ENCODE measurements around the gene GRAMD1A. TPM values are rescaled to one million over a fixed set of nuclear protein-coding genes. Genes with fewer than 3 reads are reported as not detected.

Gene GRAMD1A
- total and polyA plus RNA-seq, 9 of the 15 experiments (the other 6 are each of a cell fraction or from before 2014, with no cell fraction given): 1.4 to 63.8 (median 38.5) TPM

GRCh38 chr19:35030257-35031071 is 30.3 kb downstream of the GRAMD1A start, which contains the start of gene SCN1B (continued):
- TF ChIP-seq ZNF449 (CRISPR knock-in tag; IDR thresholded peaks at IDR 0.05): no peak
- no peak for TF ChIP-seq HMBOX1 (IDR thresholded peaks at IDR 0.05)
- TF ChIP-seq PBX2 (CRISPR knock-in tag; IDR thresholded peaks at IDR 0.05; ENCODE audit: low read depth): no peak
- no peak for TF ChIP-seq PBX2 (tag; conservative IDR thresholded peaks at IDR 0.05; ENCODE audit: low read depth)
- peak; percentile 9 for TF ChIP-seq PCBP1 (IDR thresholded peaks at IDR 0.05; ENCODE audit: low read depth, low read length, poor library complexity, severe bottlenecking)
- TF ChIP-seq CEBPG (CRISPR knock-in tag; IDR thresholded peaks at IDR 0.05): no peak
- no peak for TF ChIP-seq CEBPG (tag; conservative IDR thresholded peaks at IDR 0.05 in 1 of 2, IDR thresholded peaks at IDR 0.05 in 1 of 2)
- TF ChIP-seq PHF8 (IDR thresholded peaks at IDR 0.05; ENCODE audit: borderline replicate concordance, low read length): peak; percentile 54; the same call in 1 of the 2 replicates
- peak in 1 of 2 experiments; percentile 61; a peak in 2 of 4 replicates for TF ChIP-seq NRF1 (conservative IDR thresholded peaks at IDR 0.05 in 1 of 2, IDR thresholded peaks at IDR 0.05 in 1 of 2)
- TF ChIP-seq IRF2 (CRISPR knock-in tag; IDR thresholded peaks at IDR 0.05): no peak
- no peak for TF ChIP-seq REST (IDR thresholded peaks at IDR 0.05; ENCODE audit: borderline replicate concordance)
- TF ChIP-seq REST (CRISPR knock-in tag; IDR thresholded peaks at IDR 0.05; ENCODE audit: low read depth): no peak
- no peak for TF ChIP-seq CHD2 (IDR thresholded peaks at IDR 0.05; ENCODE audit: low read depth, low read length)
- no peak for TF ChIP-seq ZNF778 (CRISPR knock-in tag; IDR thresholded peaks at IDR 0.05)
